Keratinocyte (primary cell): ENCODE data around the gene MYBPH. TPM values are rescaled to one million over a fixed set of nuclear protein-coding genes. Genes with fewer than 3 reads are reported as not detected.

Source experiments
- DNase-seq: peaks from one replicate; pipeline ENCODE4 v3.0.0-alpha.2; 2011; ENCODE audit warnings: low read depth, missing footprints, low spot score
- FAIRE-seq: peaks from 2 replicates; lab custom pipeline; 2011; peaks lifted over from hg19 to GRCh38; lab: Jason Lieb, UNC
- H2AFZ ChIP-seq: 2 replicates; pipeline ENCODE4 v1.6.0; 2012; ENCODE audit warnings: low read length, control low read depth, inconsistent platforms; ENCODE audit not compliant: control insufficient read depth
- H3K27ac ChIP-seq: 2 replicates; pipeline ENCODE4 v1.5.1; 2011; ENCODE audit warnings: low read length; ENCODE audit not compliant: control insufficient read depth, insufficient read depth
- H3K27me3 ChIP-seq: 3 replicates; pipeline ENCODE4 v1.6.0; 2011; ENCODE audit warnings: low read length; ENCODE audit not compliant: control insufficient read depth, insufficient read depth; ENCODE audit errors: extremely low read depth
- H3K36me3 ChIP-seq, 2 experiments: 2 replicates in 1 of 2; 3 replicates in 1 of 2; pipeline ENCODE4 v1.5.1; 2011; ENCODE audit warnings: low read length in 2 of 2, mild to moderate bottlenecking in 1 of 2; ENCODE audit not compliant: control insufficient read depth in 2 of 2, insufficient read depth in 2 of 2; ENCODE audit errors: extremely low read depth in 1 of 2
- H3K4me1 ChIP-seq: 3 replicates; pipeline ENCODE4 v1.5.1; 2011; ENCODE audit warnings: low read length; ENCODE audit not compliant: control insufficient read depth, insufficient read depth; ENCODE audit errors: extremely low read depth
- H3K4me2 ChIP-seq: 3 replicates; pipeline ENCODE4 v1.6.0; 2011; ENCODE audit warnings: low read depth, low read length; ENCODE audit not compliant: control insufficient read depth, insufficient read depth; ENCODE audit errors: extremely low read depth
- H3K4me3 ChIP-seq, 3 experiments: fragments of 200-600 bp in 1 of 3; sonication (generic) in 1 of 3; 2 replicates in 2 of 3; 3 replicates in 1 of 3; pipeline ENCODE4 v1.5.1; 2011 to 2016; ENCODE audit warnings: low read length in 3 of 3, mild to moderate bottlenecking in 3 of 3, control low read depth in 2 of 3, inconsistent platforms in 1 of 3, low read depth in 1 of 3, mixed read lengths in 1 of 3, mixed run types in 1 of 3, moderate library complexity in 1 of 3; ENCODE audit not compliant: control insufficient read depth in 2 of 3, insufficient read depth in 2 of 3; ENCODE audit errors: extremely low read depth in 1 of 3
- H3K79me2 ChIP-seq: 2 replicates; pipeline ENCODE4 v1.6.0; 2012; ENCODE audit warnings: low read length; ENCODE audit not compliant: control insufficient read depth, insufficient read depth
- H3K9ac ChIP-seq: 3 replicates; pipeline ENCODE4 v1.6.0; 2011; ENCODE audit warnings: low read length; ENCODE audit not compliant: control insufficient read depth, insufficient read depth; ENCODE audit errors: extremely low read depth
- H3K9me1 ChIP-seq: 3 replicates; pipeline ENCODE4 v1.6.0; 2011; ENCODE audit warnings: low read length; ENCODE audit not compliant: control insufficient read depth, insufficient read depth; ENCODE audit errors: extremely low read depth
- H3K9me3 ChIP-seq: 2 replicates; pipeline ENCODE4 v1.5.1; 2012; ENCODE audit warnings: low read depth, low read length; ENCODE audit not compliant: control insufficient read depth
- H4K20me1 ChIP-seq: 3 replicates; pipeline ENCODE4 v1.6.0; 2011; ENCODE audit warnings: low read length; ENCODE audit not compliant: control insufficient read depth, insufficient read depth; ENCODE audit errors: extremely low read depth
- CTCF ChIP-seq, 3 experiments: IDR thresholded peaks in 1 of 3; conservative IDR thresholded peaks in 1 of 3; optimal IDR thresholded peaks in 1 of 3; 2 replicates in 2 of 3; 3 replicates in 1 of 3; pipeline versions ENCODE3 to v1.5.1; 2011; ENCODE audit warnings: low read length in 3 of 3, mild to moderate bottlenecking in 3 of 3, moderate library complexity in 2 of 3, control low read depth in 1 of 3, inconsistent platforms in 1 of 3; ENCODE audit not compliant: insufficient read depth in 2 of 3; ENCODE audit errors: extremely low read depth in 1 of 3
- EZH2 ChIP-seq: IDR thresholded peaks from one replicate; pipeline ENCODE4 v1.6.1; 2012; ENCODE audit warnings: inconsistent platforms, mild to moderate bottlenecking, low read length, moderate library complexity
- dilution Hi-C: fragments of 300-500 bp; cut with MboI; formaldehyde crosslinking; loops from one replicate; pipeline ENCODE4 v1.7.0; 2020; ENCODE audit warnings: low sequenced_read_pairs; ENCODE audit not compliant: extremely low pct_ligation_motif_present
- polyA plus RNA-seq, 5 experiments: library from polyadenylated mRNA; depleted of rRNA in 3 of 5; stranded (reverse) in 3 of 5; stranded (forward) in 1 of 5; unstranded in 1 of 5; fragments of >200 nt; gene quantifications; 1 replicate in 1 of 5; 2 replicates in 3 of 5; 3 replicates in 1 of 5; pipeline versions ENCODE4 v1.2.1 to v1.2.3, GENCODE V29; 2011 to 2012; ENCODE audit warnings: missing spikeins in 2 of 5, low read depth in 1 of 5, low replicate concordance in 1 of 5

Gene MYBPH
- polyA plus RNA-seq, 1 donor (not counting 4 experiments of a cell fraction or from before 2014, with no cell fraction given), result not detected

- H4K20me1 ChIP-seq, result no peaks in the 10 kb centered on the region
- no peak for DNase-seq
- dilution Hi-C loops, result no loop called here
- no peak overlapping the region for H3K9ac ChIP-seq
- no peak for TF ChIP-seq EZH2
- no peak for TF ChIP-seq CTCF (optimal IDR thresholded peaks at IDR 0.05 in 1 of 3, IDR thresholded peaks at IDR 0.05 in 1 of 3, conservative IDR thresholded peaks at IDR 0.05 in 1 of 3; ENCODE audit: extremely low read depth in 1 of 3, insufficient read depth in 2 of 3, low read length in 3 of 3)
- no peak overlapping the region for H3K4me3 ChIP-seq
- peaks cover 24% of the 10 kb centered on the region for H3K27me3 ChIP-seq
- no peaks in the 10 kb centered on the region for H3K79me2 ChIP-seq
- FAIRE-seq, result no peak
- H3K4me1 ChIP-seq, result peaks cover 7% of the 10 kb centered on the region
- H3K9me1 ChIP-seq, result no peaks in the 10 kb centered on the region
- no peak overlapping the region for H3K4me2 ChIP-seq
- peaks cover 3% of the 10 kb centered on the region for H3K9me3 ChIP-seq
- no peaks in the 10 kb centered on the region for H3K36me3 ChIP-seq
- H2AFZ ChIP-seq, result no peak overlapping the region
- H3K27ac ChIP-seq, result no peak overlapping the region
Observed at GRCh38 chr1:203158960-203159665, 16.5 kb downstream of the MYBPH start.

- H4K20me1 ChIP-seq, result no peaks in the 10 kb centered on the region
- H3K27ac ChIP-seq, result no peak overlapping the region
- peaks cover 3% of the 10 kb centered on the region for H3K9me3 ChIP-seq
- no peak overlapping the region for H3K9ac ChIP-seq
- DNase-seq, result no peak
- no peak for FAIRE-seq
- no peak overlapping the region for H3K4me2 ChIP-seq
- no peaks in the 10 kb centered on the region for H3K9me1 ChIP-seq
- TF ChIP-seq EZH2, result no peak
- TF ChIP-seq CTCF (optimal IDR thresholded peaks at IDR 0.05 in 1 of 3, IDR thresholded peaks at IDR 0.05 in 1 of 3, conservative IDR thresholded peaks at IDR 0.05 in 1 of 3; ENCODE audit: extremely low read depth in 1 of 3, insufficient read depth in 2 of 3, low read length in 3 of 3), result no peak
- H3K79me2 ChIP-seq, result no peaks in the 10 kb centered on the region
- no peaks in the 10 kb centered on the region for H3K36me3 ChIP-seq
- dilution Hi-C loops, result no loop called here
- no peak overlapping the region for H3K4me3 ChIP-seq
- H3K27me3 ChIP-seq, result peaks cover 18% of the 10 kb centered on the region
- peaks cover 11% of the 10 kb centered on the region for H3K4me1 ChIP-seq
- no peak overlapping the region for H2AFZ ChIP-seq
Observed at GRCh38 chr1:203158423-203158822, 17.2 kb downstream of the MYBPH start.
